Hematopoietic multipotent progenitor cell treated with erythropoietin and hydrocortisone succinate and interleukin-3 and kit ligand, for 8 days (in vitro differentiated cells): ENCODE results near the gene CCDC170.
"Not testable (repeated sequence)": the region's sequence is repeated elsewhere in the genome, so short reads cannot be mapped to it uniquely, and the experiment has no call there.

Source experiments
- DNase-seq: peaks from one replicate; pipeline ENCODE4 v3.0.0-alpha.2; 2015

The CCDC170 gene, protein sequence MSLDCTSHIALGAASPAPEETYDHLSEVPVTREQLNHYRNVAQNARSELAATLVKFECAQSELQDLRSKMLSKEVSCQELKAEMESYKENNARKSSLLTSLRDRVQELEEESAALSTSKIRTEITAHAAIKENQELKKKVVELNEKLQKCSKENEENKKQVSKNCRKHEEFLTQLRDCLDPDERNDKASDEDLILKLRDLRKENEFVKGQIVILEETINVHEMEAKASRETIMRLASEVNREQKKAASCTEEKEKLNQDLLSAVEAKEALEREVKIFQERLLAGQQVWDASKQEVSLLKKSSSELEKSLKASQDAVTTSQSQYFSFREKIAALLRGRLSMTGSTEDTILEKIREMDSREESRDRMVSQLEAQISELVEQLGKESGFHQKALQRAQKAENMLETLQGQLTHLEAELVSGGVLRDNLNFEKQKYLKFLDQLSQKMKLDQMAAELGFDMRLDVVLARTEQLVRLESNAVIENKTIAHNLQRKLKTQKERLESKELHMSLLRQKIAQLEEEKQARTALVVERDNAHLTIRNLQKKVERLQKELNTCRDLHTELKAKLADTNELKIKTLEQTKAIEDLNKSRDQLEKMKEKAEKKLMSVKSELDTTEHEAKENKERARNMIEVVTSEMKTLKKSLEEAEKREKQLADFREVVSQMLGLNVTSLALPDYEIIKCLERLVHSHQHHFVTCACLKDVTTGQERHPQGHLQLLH

GRCh38 chr6:151493804-151494234 lies at the start of gene CCDC170:
TSS of gene CCDC170 (plus strand) at chr6:151494017. CDS start at chr6:151494129, 112 bp downstream.
- DNase-seq: no peak

DNA sequence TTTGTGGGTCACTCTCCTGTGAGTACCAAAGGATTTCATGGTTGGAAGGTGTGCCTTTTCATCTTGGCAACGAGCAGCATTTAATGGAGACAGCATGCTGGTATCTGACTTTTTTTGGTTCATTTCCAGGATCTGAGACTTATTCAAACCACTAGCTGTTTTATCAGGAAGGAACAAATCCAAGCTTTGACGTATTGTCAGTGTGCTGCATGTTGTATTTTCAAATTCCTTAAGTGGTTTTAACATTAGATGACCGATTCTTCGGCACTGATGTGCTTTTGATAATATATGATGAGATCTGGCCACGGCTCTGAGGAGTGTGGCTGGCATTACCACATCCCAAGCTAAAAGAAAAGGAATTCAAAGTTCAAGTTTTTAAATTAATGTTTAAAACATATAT lies 48.3 kb upstream of the CCDC170 start:
- peak; percentile 58 for DNase-seq

- DNase-seq: no peak
Observed at GRCh38 chr6:151447237-151447636, 46.6 kb upstream of the CCDC170 start.

DNA sequence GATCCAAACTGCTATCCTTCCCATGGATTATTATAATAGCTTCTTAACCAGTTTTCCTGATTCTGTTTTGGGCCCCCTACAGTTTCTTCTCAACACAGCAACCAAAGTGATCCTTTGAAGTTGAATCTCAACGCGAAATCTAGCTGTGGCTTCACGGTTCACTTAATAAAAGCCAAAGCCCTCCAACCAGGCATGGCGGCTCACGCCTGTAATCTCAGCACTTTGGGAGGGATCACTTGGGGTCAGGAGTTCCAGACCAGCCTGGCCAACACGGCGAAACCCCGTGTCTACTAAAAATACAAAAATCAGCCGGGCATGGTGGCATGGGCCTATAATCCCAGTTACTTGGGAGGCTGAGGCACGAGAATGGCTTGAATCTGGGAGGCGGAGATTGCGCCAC lies 45.2 kb upstream of the CCDC170 start:
- DNase-seq: no peak

DNA sequence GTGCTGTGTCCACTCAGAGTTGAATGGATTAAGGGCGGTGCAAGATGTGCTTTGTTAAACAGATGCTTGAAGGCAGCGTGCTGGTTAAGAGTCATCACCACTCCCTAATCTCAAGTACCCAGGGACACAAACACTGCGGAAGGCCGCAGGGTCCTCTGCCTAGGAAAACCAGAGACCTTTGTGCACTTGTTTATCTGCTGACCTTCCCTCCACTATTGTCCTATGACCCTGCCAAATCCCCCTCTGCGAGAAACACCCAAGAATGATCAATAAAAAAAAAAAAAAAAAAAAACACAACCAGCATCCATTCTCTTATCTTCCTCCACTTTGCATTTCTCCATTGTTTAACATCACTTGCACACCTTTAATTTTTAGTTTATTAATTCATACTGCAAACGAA lies 42.9 kb upstream of the CCDC170 start:
- DNase-seq: not testable (repeated sequence)

DNA sequence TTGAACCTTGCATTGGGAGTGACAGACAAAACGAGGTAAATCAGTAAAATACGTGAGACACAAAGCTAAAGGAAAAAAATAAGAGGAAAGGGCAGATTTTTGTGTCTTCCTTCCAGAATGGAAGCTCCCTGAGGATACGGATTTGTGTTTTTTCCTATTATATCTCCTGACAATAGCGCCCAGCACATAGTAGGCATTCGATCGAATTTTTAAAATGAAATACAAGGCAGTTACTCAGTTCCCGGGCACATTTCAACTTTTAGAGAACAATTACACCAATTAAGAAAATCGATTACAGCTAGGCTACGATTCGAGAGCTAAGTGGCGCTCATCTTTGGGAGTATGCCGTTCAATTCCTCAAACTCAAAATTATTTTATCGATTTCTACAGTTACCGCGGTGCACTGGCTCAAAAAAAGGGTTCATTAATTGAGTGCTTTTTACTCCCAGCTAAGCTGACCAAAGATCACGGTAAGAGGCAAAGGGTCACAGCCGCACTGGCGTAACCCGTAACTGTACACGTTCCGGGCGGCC lies 42.3 kb upstream of the CCDC170 start:
- peak; percentile 11 for DNase-seq

- peak; percentile 100 for DNase-seq
Observed at GRCh38 chr6:151451950-151452749, 41.7 kb upstream of the CCDC170 start, which contains the start of gene RMND1. TSS of gene RMND1 (minus strand) at chr6:151452126. CDS start at chr6:151445811, 6,315 bp downstream.

DNA sequence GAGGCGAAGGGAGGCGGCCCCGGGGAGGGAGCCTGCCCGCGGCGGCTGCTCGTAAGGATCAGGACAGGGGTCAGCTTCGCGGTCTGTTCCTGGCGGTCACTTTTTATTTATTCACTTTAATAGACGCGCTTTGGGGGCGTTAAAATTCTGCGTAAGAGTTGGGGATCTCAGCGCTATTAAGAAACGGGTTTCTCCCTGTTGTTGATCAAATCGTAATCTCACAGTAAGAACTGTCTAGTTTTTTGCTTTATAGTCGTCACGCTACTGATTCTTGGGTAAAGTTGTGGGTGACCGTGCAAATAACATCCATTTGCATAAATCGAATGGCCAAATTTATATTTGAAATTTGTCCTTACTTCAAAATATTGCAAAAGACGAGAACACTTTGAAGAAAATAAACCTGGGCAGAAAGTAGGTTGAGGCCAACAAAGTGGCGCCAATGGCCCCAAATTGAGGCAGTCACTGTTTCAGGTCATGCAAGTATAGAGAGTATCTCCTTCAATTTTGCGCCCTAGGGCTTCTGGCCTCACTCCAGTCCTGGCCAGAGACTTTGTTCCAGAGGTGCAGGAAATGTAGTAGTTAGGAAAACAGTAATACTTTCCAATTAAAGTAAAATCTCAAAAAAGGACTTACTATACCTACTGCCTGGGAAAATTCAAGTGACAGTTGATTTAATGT lies 40.9 kb upstream of the CCDC170 start:
- DNase-seq: peak; percentile 31

DNA sequence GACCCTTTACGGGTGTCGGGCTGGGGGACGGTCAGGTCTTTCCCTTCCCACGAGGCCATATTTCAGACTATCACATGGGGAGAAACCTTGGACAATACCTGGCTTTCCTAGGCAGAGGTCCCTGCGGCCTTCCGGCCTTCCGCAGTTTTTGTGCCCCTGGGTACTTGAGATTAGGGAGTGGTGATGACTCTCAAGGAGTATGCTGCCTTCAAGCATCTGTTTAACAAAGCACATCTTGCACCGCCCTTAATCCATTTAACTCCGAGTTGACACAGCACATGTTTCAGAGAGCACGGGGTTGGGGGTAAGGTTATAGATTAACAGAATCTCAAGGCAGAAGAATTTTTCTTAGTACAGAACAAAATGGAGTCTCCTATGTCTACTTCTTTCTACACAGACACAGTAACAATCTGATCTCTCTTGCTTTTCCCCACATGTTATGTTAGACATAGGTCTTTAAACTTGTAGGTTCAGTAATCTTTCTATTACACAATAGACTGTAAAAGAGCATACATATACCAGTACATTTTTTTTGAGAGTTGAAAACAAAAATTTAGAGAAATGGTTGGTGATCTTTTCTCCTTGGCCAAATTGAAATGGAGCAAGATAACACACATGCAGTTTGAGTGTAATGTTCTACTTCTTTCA lies 37.9 kb upstream of the CCDC170 start:
- DNase-seq: not testable (repeated sequence)

GRCh38 chr6:151461673-151462072 lies 32.1 kb upstream of the CCDC170 start:
- no peak for DNase-seq

GRCh38 chr6:151464702-151465101 lies 29.1 kb upstream of the CCDC170 start:
- DNase-seq: no peak

DNA sequence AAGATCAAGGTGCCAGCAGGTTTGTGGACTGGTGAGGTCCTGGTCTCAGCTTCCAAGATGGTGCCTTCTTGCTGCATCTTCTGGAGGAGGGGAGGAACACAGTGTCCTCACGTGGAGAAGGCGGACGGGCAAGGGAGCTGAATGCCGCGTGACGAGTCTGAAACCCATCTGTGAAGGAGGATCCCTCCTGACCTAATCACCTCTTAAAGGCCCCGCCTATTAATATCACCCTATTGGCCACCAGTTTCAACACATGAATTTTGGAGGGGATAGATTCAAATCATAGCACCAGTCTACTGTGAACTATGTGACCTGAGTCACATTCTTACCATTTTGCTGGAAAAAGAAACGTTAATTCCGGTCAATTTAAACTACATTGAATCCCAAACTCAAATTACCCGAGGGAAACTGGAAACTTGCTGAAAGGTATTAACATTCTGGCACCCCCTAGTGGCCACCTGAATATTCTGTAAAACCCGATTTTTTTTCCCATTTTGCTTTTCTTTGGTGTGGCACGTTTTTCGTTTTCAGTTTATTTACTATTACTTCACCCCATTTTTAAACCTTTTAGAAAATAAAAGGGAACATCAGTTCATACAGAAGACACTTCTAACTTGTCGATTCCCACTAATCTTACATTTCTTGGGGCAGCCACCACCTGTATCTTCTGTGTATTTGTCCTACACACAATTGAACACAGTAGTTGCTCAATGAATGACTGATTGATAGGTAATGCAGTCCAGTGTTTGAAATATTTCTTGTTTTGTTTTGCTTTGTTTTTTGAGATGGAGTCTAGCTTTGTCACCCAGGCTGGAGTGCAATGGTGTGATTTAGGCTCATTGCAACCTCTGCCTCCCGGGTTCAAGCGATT lies 17.9 kb upstream of the CCDC170 start:
- peak; percentile 71 for DNase-seq

GRCh38 chr6:151477726-151478125 lies 16.1 kb upstream of the CCDC170 start:
- DNase-seq: no peak

DNA sequence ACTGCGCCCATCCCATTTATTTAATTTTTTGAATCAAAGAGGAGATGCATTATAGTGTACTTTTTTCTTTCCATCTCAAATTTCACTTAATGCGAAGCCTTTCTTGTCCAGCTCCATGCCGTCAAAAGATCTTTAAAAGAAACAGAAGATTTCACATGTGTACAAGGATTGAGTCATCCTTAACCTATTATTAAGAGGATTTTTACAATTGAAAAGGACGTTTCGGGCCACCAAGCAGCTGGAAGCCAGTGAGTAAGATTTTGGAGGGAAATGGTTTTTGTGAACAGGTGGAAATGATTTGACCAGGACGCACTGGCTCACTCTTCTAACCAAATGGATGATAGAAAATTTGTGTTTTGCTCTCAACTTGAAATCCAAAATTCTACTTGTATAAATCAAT lies 15.1 kb upstream of the CCDC170 start:
- DNase-seq: no peak

DNA sequence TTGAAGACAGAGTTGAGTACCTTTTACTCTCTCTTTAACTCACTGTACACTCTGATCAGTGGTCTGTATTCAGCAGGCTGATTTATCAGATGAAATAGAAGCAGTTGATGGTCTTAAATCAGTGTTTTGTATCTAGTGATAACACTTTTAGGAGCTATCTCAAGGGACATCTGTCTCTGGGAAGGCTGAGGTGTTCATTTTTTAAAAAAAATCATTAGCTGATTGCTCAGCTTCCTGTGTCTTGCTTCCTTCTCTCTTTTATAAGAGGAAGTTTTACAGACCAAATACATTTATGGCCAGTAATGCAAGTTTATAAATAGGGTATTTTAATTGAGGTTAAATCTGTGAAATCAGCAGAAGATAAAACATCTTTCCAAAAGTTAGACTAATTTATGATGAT lies 12.0 kb upstream of the CCDC170 start:
- DNase-seq: peak; percentile 19

GRCh38 chr6:151482290-151482689 lies 11.5 kb upstream of the CCDC170 start:
- DNase-seq: no peak

GRCh38 chr6:151483994-151484393 lies 9.8 kb upstream of the CCDC170 start:
- DNase-seq: no peak

GRCh38 chr6:151488226-151488625 lies 5.6 kb upstream of the CCDC170 start:
- DNase-seq: no peak

GRCh38 chr6:151490996-151491395 lies 2.8 kb upstream of the CCDC170 start:
- DNase-seq: no peak

- no peak for DNase-seq
Observed at GRCh38 chr6:151493161-151493803, 535 bp upstream of the CCDC170 start.
